Left kidney (tissue), 2 donors: ENCODE results near the gene SLC48A1. TPM values are rescaled to one million over a fixed set of nuclear protein-coding genes. Genes with fewer than 3 reads are reported as not detected.
"Not testable (repeated sequence)": the region's sequence is repeated elsewhere in the genome, so short reads cannot be mapped to it uniquely, and the experiment has no call there.

Experiments used
- DNase-seq: peaks from one replicate; pipeline ENCODE4 v3.0.0-alpha.2; 2013
- polyA plus RNA-seq: library from polyadenylated mRNA; unstranded; fragments of 120-200 nt; gene quantifications from one replicate; pipeline ENCODE4 v1.2.1, GENCODE V29; 2013; ENCODE audit not compliant: insufficient read length

Gene SLC48A1
- polyA plus RNA-seq, 1 donor: 57.5 TPM

- not testable (repeated sequence) for DNase-seq
These were observed 36.5 kb downstream of the SLC48A1 start for GRCh38 chr12:47809518-47809917.

GRCh38 chr12:47811072-47811396, 38.0 kb downstream of the SLC48A1 start:
- DNase-seq: no peak

DNA sequence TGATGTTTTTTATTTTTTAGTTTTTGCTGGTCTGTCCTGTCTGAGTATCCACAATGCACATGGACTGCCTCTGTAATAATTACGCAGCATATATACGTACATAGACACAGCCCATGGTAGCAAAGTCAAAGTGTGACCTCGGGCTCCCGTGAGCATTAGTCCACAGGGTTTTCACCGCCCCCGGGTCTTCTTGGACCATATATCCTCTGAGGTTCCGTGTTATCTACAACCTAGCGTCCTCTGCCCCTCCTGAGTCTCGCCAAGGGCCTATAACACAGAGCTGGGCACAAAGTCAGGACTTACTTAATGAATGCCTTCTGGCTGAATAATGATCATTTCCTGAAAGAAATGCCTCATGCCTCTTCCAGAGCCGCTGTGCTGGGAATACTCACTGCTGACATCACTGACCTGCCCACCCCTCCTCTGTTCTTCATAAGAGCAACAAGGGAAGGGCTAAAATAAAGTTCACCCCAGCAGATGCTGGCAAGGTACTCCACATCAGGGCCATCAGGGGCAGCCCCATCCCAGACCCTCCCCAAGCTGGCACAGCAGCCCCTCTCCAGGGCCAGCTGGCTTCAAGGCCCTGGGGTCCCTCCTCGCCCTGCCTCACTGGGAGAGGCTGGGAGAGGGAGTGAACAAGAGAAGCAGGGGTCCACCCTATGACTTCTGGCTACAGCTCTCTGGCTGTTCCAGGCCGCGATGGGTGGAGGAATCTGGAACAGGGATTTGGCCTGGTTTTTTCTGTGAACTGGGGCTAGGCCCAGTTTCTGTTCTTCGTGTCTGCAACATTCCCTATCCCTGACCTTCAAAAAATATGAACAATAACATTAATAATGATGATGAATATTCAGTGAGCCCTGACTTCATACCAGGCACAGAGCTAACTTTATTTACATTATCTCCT, 38.8 kb downstream of the SLC48A1 start:
- no peak for DNase-seq

- DNase-seq: peak; percentile 80
These were observed 39.9 kb downstream of the SLC48A1 start for GRCh38 chr12:47812797-47813510.

DNA sequence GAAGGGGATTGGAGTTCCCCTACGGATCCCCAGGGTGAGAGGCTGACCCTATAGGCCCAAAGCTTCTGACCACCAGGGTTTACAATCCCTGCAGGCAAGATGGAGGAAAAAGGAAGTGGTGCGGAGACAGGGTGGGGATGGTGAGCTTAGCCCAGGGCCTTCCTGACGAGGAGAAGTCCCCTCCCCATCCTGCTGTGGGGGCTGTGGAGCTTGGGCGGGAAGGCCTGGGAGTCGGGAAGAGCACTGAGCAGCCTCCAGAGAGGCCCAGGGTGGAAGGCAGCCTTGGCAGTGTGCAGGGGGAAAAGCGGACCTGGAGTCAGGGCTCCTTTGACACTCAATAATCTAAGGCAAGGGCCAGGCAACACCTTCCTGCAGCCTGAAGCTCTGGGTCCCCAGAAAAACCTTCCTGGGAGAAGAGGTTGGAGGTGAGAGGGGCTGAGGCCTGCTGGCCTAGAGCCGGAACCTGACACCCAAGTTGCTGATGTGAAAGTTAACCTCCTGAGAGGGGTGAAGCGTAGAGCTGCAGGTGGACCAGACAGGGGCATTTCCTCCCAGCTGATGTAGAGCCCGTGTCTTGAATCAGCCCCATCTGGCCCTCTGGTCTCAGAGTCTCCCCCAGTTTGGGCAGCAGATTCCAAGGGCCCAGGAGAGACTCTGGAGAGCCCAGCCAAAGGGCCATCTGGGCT, 40.6 kb downstream of the SLC48A1 start:
- DNase-seq: no peak

DNA sequence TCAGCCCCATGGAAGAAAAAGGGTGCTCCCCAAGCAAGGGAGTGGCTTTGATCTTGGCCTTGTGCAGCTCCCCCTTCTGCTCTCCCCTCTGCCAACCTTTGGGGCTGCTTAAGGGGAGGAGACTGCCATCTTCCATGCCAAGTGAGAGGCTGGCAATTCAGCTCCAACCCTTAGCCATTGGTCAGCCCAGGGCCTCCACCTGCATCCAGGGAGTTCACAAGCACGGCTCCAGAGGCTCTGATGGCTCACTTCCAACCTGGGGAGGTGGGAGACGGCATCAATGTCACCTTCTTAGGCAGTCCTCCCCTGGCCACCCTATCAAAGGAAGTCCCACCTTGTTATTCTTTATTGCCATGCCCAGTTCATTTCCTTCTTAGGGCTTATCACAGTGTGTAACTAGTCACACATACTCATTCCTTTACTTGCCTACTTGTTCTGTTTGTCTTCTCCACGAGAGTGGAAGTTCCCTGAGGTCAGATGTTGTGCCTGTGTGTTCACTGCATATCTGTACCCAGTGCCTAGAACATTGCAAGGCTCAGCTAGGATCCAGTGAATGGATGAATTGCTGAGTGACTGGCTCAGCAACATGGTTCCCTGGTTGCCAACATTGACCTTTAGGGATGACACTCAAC, 41.6 kb downstream of the SLC48A1 start:
- DNase-seq: no peak

DNA sequence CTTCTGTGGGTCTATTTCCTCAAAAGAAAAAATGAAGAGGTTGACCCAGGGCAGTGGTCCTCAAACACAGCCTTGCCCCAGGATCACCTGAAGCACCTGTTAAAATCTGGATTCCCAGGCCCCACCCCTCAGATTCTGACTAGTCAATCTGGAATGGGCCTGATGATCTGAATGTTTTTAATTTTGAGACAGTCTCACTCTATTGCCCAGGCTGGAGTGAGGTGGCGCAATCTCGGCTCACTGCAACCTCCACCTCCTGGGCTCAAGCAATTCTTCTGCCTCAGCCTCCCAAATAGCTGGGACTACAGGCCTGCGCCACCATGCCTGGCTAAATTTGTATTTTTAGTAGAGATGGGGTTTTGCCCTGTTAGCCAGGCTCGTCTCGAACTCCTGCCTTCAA, 42.4 kb downstream of the SLC48A1 start:
- DNase-seq: not testable (repeated sequence)

DNA sequence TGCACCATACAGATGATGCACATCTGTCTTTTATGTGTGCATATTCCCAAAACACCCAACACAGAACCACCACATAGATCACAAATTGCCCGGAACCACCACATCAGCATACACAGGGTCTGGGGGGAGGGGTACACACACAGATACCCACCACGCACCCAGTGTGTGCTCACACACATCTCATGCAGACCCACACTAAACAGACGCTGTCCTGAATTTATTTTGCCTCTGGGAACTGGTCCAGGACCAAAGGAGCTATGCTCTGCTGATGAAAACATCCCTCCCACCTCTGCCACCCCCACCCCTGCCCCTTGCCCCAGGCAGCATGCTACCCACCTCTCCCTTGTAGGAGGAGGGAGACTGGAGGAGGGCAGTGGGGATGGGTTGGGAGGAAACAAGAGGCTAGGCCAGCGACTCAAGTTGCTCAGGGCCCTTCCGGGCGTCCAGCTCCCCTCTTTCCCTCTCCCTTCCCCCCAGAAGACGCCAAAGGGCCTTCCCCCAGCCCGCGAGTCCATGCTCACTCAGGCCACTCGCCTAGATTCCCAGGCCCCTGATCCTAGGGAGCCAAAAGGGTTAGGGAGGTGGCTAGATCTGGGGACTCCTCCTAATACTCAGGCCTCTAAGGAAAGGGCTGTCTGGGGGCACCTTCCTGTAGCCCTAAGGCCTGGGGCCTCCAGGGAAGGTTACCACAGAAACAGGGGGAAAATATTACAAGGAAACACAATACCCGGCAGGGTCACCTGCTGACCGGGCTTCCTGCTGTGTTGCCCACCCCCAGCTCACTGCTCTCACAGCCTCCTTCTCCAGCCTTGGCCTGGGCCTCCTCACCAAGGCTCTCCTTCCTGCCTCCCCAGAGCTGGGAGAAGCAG, 43.6 kb downstream of the SLC48A1 start:
- no peak for DNase-seq

DNA sequence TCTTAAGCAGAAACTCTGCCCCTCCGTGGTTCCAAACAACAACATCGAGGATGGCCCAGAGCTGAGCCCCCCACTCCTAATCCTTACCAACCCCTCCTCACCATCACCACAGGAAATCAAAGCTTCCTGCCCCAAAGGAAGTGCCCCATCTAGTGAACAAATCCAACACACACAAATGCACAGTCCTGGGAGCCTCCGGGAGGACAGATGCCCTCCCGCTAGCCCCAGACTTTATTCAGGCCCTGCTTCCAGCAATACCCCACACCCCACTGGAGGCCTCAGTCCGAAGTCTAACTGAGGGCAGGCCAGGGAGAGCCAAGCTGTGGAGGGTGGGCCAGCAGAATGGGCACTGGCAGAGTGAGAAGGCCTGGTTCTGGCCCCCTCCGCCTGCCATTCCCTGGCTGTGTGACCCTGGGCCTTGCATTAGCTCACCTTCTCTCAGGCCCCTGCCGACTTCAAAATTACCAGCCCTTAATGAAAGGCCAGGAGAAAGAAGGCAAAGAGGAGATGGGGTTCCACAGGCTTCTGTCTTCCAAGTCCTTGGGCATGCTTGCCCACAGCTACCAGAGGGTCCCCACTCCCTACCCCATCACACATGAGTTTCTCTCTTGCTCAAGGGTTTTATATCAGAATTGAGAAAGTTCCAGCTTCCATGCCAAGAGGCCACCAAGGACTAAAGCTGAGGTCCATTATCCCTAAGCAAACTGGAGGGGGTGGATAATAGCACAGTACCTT, 44.4 kb downstream of the SLC48A1 start:
- DNase-seq: no peak

DNA sequence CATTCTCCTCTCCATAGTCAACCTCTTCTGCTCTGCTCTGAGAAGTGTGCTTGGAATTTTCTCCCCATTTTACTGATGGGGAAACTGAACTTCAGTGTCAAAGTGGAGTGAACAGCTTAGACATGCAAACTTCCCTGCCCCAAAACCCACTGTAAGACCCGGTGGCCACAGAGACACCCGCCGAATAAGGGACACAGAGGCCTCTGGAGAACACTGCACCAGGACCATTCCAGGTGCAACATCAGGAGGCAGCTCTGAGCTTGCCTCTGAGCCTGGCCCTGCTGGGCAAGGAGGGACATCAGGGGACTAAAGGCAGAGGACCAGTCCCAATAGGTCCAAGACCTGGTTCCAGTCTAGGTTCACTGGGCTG, 45.0 kb downstream of the SLC48A1 start:
- DNase-seq: no peak

DNA sequence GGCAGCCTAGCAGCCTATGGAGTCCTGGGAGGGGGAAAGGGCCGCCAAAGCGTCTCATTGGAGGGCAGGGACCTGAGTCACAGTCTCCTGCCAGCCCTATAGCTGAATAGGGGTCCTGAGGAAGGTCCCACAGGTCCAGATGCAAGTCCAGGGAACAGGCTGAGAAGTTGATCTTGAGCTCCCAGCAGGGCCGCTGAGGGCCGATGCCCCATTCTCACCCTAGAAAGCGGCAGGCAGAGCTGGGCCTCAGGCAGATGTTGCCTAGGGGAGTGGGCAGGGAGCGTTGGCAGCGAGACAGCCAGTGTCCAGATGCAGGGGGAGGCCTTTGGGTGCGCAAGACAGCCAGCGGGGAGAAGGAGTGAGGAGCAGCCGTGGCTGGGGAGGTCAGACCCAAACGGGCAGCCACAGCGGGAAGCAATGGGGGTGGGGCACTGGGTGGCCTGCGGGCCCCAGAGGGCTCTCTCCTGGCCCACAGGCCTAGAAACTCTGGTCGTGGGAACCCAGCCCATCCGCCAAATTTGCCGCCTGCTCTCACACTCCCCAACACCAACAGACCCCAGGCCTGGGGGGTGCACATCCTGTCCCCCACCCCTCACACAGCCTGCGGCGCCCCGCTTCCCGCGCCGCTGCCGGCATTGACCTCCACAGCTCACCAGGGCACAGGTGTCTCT, 45.6 kb downstream of the SLC48A1 start:
- no peak for DNase-seq

DNA sequence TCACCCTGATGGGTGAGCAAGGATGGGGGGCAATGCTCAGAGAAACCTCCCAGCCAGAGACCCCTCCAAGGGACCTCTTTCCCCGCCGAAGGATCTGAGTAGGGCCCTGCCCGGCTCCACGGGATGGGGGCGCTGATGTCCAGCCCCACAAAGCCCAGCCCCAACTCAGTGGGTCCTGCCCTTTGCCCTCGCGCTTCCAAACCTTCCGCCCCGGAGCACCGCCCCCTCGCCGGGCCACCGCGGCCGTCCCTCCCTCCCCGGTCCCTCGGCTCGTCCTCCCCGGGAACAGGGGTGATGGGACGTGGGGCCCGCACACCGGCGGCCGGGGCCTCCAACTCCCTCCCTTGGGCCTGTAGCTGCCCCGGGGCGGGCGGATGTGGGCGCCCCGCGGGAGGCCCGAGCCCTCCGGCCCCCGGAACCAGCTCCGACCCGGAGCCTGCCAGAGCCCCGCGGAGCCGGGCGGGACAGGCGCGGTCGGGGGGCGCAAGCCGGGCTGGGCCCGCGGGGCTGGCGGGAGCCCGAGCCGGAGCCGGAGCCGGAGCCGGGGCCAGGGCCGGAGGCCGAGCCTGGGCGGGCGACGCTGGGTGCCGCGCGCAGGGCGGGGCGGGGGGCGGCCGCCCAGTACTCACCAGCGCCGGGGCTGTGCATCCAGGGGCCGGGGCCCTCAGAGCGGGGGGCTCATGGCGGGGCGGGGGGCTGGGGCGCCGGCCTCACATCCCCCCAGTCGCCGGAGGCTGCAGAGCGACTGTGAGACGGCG, 46.3 kb downstream of the SLC48A1 start:
- no peak for DNase-seq

DNA sequence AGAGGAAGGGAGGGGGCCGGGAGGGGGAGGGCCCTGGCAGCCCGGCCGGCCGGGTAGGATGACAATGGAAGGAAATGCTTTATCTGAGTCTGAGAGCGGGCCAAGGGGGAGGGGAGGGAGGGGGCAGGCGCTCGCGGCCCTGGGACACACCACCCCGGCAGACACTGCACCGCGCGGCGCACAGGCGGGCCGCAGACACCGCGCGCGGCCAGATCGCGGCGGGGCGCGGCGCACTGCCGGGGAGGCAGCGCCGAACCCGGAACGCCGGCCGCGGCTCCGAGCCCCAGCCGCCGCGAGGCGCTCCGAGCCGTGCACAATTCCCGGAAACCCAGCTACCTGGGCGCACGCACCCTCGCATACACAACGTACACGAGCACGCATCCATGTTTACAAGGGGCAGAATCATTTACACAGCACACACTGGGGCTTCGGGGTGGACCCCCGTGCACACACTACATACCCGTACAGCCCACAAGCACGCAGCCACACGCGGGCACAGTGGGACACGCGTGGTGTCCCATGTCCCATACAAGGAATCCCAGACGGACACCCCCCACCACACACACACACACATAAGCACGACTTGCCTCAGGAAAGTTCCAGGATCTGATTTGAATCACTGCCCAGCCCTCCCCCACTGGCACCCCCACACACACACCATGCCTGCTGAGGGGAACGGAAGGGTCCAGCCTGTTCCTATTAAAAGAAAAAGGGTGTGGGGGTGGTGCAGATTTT, 47.0 kb downstream of the SLC48A1 start, which contains the start of gene HDAC7:
Gene HDAC7 (minus strand): TSS at position 8 of the 735 bp plus-strand sequence. CDS start 118 bp downstream, outside the sequence.
- peak; percentile 75 for DNase-seq

GRCh38 chr12:47820631-47821345, 47.8 kb downstream of the SLC48A1 start:
- peak; percentile 91 for DNase-seq

DNA sequence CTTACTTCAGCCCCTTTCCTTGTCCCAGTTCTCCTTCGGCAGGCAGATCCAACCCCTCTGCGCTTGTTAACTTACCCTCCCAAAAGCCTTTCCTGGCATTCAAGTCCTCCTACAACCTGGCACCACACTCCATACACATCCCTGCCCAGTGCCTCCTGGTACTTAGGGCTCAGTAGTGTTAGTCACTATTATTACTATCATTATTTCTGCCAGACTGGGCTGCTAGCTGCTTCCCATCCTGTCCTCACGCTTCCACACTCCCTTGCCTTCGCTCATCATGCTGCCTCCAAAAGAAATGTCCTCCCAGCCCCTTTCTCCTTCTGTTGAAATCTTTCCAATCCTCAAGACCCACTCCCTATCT, 48.3 kb downstream of the SLC48A1 start:
- no peak for DNase-seq

- no peak for DNase-seq
These were observed 49.4 kb downstream of the SLC48A1 start for GRCh38 chr12:47822401-47822800.

- no peak for DNase-seq
These were observed 49.8 kb downstream of the SLC48A1 start for GRCh38 chr12:47822863-47823262.
